ENCODE measurements around the gene NUP37.

DNA sequence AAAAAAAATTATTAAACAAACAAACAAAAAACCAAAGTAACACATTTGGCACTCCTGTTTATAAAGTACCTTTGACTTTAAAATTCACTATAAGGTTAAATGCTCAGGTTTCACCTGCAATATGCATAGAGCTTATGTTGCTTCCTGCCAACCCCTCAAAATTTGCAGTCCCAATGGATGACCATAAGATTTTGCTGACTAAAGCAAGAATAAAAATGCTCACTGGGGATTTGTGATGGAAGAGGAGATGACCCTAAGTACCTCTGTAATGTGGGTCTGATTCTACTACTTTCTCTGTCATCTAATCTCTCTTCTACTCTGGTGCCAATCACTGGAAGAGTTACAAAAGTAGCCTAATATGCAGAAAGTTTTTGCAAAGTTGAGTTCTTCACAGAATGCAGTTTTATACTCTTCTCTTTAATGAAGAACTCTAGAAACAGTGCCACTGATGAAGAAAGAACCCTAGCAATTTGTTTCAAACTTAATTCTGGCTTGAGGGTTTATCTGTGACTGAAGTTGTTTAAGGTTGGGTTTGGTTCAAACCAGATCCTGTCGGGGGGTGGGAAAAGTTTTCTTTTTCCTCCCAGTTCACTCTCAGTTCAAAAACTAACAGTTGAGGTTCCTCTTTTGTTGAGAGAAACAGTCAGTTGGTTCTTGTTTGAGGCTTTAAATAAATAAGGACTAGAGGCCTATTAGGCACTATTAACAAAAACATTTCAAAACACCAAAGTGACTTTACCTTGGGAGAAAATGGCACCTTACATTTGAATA is 69.1 kb downstream of the NUP37 start:
- TF ChIP-seq, protein P1, sequence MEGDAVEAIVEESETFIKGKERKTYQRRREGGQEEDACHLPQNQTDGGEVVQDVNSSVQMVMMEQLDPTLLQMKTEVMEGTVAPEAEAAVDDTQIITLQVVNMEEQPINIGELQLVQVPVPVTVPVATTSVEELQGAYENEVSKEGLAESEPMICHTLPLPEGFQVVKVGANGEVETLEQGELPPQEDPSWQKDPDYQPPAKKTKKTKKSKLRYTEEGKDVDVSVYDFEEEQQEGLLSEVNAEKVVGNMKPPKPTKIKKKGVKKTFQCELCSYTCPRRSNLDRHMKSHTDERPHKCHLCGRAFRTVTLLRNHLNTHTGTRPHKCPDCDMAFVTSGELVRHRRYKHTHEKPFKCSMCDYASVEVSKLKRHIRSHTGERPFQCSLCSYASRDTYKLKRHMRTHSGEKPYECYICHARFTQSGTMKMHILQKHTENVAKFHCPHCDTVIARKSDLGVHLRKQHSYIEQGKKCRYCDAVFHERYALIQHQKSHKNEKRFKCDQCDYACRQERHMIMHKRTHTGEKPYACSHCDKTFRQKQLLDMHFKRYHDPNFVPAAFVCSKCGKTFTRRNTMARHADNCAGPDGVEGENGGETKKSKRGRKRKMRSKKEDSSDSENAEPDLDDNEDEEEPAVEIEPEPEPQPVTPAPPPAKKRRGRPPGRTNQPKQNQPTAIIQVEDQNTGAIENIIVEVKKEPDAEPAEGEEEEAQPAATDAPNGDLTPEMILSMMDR (IDR thresholded peaks at IDR 0.05) = no peak
- no peak for TF ChIP-seq POLR2A (IDR thresholded peaks at IDR 0.05)
